ENCODE results near the gene ANKFN1. TPM values are rescaled to one million over a fixed set of nuclear protein-coding genes. Genes with fewer than 3 reads are reported as not detected.
A peak's percentile ranks its signal among the peaks of the same experiment; 100 is the strongest.

The ANKFN1 gene
- total RNA-seq, 1 experiment from 2014 or later = not detected

DNA sequence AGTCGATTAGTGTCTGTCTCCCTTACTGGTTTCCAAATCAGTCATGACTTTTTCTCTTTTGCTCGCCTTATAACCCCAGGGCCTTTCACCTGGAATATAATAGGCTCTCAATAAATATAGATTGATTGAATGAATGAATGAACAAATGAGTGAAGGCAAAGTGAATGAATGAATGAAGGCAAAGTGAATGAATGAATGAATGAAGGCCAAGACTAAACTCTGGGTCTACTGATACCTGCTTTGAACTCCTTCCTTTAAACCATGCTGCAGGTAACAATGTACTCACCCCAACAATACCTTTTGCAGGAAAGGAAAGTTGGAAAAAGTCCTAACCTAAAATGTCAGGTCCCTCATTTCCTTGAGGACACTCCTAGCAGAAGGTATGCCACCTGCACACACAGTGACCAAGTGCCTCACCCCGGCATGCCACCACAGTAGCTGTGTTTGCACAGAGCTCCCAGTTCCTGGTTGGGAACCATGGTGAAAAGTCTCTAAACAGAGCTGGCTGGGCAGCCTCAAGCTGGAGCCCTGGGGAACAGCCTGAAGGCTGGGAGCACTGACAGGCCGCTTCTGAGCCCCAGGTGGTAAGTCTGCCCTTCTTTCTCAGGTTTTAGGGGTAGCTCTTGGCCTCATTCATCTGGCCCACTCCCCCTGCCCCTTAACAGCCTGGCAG lies 42.7 kb upstream of the ANKFN1 start:
- Histone ChIP-seq H4K20me1 (ENCODE audit: control insufficient read depth, insufficient read depth, insufficient read length) (no peaks in the 10 kb centered on the region), H3K4me1 (ENCODE audit: insufficient read depth, low read length) (no peaks in the 10 kb centered on the region), H3K27ac (ENCODE audit: insufficient read length, low read depth, low read length) (no peak overlapping the region), H2BK12ac (ENCODE audit: insufficient read length, low read depth, low read length) (no peak overlapping the region), H3K4me2 (ENCODE audit: insufficient read depth, insufficient read length, low read length) (no peak overlapping the region), H3K4ac (ENCODE audit: low read depth, low read length) (no peak overlapping the region), H2AK5ac (ENCODE audit: insufficient read length, low read length) (no peak overlapping the region), H2BK120ac (ENCODE audit: low read depth, low read length, poor library complexity, severe bottlenecking) (no peak overlapping the region), H2BK20ac (ENCODE audit: low read depth, low read length, poor library complexity, severe bottlenecking) (no peak overlapping the region), H4K91ac (ENCODE audit: insufficient read length, low read depth, low read length) (no peak overlapping the region), H3K23me2 (ENCODE audit: insufficient read length, low read depth, low read length, poor library complexity, severe bottlenecking) (no peaks in the 10 kb centered on the region), H2BK5ac (ENCODE audit: insufficient read length, low read length) (no peak overlapping the region), H3K27me3 (ENCODE audit: insufficient read depth, low read length) (no peaks in the 10 kb centered on the region), H2AFZ (ENCODE audit: low read length) (no peak overlapping the region), H3K9ac (ENCODE audit: extremely low read depth, insufficient read length, low read length) (no peak overlapping the region), H3K56ac (ENCODE audit: insufficient read length, low read depth, low read length) (no peak overlapping the region), H2BK15ac (ENCODE audit: low read depth, low read length) (no peak overlapping the region), H3K9me3 (ENCODE audit: control insufficient read depth, low read depth, low read length) (no peaks in the 10 kb centered on the region), H3T11ph (ENCODE audit: low read length) (no peak overlapping the region), H3K79me2 (ENCODE audit: insufficient read depth, low read length) (no peaks in the 10 kb centered on the region), H3K79me1 (ENCODE audit: insufficient read depth, low read depth, low read length, poor library complexity, severe bottlenecking) (no peaks in the 10 kb centered on the region), H4K5ac (ENCODE audit: insufficient read length, low read depth, low read length) (no peak overlapping the region), H3K14ac (ENCODE audit: insufficient read depth, low read length) (peak overlapping the region; percentile 31; the same call in 1 of the 2 replicates), H3K18ac (ENCODE audit: insufficient read length, low read depth, low read length) (no peak overlapping the region), H3K23ac (ENCODE audit: insufficient read length, low read depth, low read length) (no peak overlapping the region), H4K8ac (replicated peaks; ENCODE audit: insufficient read length, low read depth, low read length) (no peak overlapping the region)
- no peak overlapping the region for H3K4me3 Mint-ChIP-seq
- no peaks in the 10 kb centered on the region for H3K9me3 Mint-ChIP-seq
- no peak for DNase-seq
- no peaks in the 10 kb centered on the region for H3K36me3 Mint-ChIP-seq (ENCODE audit: insufficient read depth in 1 of 3, low read depth in 3 of 3)
- TF ChIP-seq, protein P1, sequence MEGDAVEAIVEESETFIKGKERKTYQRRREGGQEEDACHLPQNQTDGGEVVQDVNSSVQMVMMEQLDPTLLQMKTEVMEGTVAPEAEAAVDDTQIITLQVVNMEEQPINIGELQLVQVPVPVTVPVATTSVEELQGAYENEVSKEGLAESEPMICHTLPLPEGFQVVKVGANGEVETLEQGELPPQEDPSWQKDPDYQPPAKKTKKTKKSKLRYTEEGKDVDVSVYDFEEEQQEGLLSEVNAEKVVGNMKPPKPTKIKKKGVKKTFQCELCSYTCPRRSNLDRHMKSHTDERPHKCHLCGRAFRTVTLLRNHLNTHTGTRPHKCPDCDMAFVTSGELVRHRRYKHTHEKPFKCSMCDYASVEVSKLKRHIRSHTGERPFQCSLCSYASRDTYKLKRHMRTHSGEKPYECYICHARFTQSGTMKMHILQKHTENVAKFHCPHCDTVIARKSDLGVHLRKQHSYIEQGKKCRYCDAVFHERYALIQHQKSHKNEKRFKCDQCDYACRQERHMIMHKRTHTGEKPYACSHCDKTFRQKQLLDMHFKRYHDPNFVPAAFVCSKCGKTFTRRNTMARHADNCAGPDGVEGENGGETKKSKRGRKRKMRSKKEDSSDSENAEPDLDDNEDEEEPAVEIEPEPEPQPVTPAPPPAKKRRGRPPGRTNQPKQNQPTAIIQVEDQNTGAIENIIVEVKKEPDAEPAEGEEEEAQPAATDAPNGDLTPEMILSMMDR (conservative IDR thresholded peaks at IDR 0.05) = no peak
- no CpG with 5 or more reads among the region's 4 CpGs for WGBS (ENCODE audit: extremely low coverage, insufficient read length, low lambda C conversion rate)
- H3K4me1 Mint-ChIP-seq = peaks cover 0 to 2% of the 10 kb centered on the region in 2 experiments; a peak in 1 of 4 replicates
- H3K27me3 Mint-ChIP-seq (ENCODE audit: low read depth) = no peaks in the 10 kb centered on the region
- no peak overlapping the region for H3K27ac Mint-ChIP-seq
